Left renal cortex interstitium (tissue), 4 donors: ENCODE data around the gene KAT5. TPM values are rescaled to one million over a fixed set of nuclear protein-coding genes. Genes with fewer than 3 reads are reported as not detected.
"Not testable (repeated sequence)": the region's sequence is repeated elsewhere in the genome, so short reads cannot be mapped to it uniquely, and the experiment has no call there.

ENCODE experiments used
- DNase-seq, 4 donors: peaks; one replicate each; pipeline ENCODE4 v3.0.0-alpha.2; 2013; ENCODE audit warnings: low read depth in 4 of 4, low spot score in 2 of 4, missing footprints in 1 of 4
- polyA plus RNA-seq, 4 donors: library from polyadenylated mRNA; unstranded; fragments of 120-200 nt; gene quantifications; one replicate each; pipeline ENCODE4 v1.2.1, GENCODE V29; 2013; ENCODE audit not compliant: insufficient read length in 4 of 4

KAT5 gene
- 10 to 100 TPM; 68.5 to 80.9 (median 80.1) TPM for polyA plus RNA-seq

DNA sequence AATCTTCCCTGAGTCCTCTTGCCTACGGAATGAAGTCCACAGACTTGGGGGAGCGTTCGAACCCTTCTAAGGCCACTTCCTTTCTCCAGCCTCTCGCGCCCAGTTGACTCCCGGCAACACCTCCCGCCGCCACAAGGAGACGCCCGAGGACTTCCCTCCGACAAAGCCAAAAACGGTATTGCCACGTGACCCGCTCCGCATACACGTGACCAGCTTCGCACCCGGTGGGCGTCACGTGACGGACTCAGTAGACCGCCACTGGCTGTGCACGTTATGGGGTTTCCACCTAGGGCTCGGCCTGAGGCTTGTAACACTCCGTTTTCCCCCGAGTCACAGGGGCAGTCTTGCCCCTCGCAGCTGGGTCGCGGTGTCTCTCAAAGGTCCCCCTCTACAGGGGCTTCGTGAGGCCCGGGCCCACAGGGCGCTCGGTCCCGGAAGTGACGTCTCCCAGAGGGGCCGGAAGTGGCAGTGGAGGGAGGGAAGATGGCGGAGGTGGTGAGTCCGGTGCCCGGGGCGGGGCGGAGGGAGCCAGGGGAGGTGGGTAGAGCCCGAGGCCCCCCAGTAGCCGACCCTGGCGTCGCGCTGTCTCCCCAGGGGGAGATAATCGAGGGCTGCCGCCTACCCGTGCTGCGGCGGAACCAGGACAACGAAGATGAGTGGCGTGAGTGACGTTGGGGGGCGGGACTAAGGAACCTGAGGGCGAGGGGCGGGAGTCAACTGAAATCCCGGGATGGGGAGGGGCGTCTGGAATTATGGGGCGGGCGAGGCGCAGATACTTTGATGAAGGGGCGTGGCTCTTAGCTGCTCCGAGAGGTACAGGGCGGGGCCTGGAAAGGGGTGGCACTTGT lies at the start of gene KAT5:
KAT5 (plus strand) TSS at position 468 of the 848 bp plus-strand sequence; CDS start at position 484, 16 bp downstream.
- DNase-seq, result peak; percentile 98 to 99 (median 98)

DNA sequence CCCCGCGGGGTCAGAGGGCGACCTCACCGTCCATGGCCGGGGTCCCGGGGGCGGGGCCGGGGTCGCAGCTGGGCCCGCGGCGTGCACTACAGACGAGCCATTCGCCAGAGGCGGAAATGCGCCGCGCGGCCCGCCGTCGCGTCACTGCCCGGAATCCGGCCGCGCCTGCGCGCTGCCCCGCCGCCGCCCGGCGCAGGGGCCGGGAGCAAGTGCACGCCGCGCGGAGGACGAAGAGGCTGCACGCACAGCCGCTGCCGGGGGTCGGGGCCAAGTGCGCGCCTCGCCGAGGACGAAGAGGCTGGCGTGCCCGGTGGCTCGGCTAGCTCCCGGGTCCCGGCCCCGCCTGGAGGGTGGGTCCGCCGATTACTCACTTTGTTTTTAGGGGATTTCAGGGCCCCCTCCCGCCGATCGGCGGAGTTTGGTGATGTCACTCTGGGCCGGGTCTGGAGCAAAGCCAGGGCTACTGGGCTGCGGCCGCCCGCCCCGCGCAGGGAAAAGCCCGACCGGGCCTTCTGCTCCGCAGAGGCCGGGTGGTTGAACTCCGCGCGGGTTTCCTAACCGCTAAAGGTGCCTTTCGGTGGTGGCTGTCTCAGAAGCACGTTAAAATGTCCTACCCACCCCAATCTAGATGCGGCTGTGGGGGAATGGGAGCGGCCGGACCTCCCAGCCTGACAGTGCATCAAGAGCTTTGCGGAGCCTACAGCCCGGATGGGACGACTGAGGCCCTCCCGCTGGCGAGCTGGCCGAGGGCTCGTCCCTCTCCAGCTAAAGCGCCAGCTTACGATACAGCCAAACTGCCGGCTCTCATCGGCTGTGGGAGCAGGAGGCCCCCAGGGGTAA lies 49.0 kb upstream of the KAT5 start, which contains the start of gene RELA:
RELA (minus strand) TSS at position 118 of the 840 bp plus-strand sequence; CDS start at position 34, 84 bp downstream.
- peak; percentile 82 to 84 (median 84) for DNase-seq

DNA sequence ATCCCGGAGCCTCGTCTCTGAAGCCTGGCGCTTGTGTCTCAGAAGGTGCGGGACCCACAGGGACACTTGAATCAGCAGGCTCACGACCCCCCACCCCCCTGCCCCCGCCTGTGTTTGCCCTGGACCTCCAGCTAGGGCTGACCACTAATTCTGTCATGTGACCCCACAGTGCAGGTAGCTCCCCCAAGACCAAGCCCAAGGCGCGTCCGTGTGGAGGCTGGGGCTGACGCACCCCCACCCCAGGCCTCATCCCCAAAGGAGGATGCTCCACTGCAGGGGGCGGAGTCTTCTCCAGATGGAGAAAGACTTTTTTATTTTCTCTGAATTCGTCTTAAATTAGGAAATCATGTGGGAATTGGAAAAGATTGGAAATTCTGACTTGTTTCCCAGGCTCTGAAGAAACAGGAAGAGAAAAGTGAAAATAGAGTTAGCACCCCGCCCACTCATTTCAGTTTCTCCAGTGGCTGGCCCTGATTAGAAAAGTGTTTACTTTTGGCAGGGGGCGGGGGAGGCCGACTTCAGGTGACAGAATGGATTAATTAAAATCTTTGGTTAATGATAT lies 48.3 kb upstream of the KAT5 start:
- no peak for DNase-seq

DNA sequence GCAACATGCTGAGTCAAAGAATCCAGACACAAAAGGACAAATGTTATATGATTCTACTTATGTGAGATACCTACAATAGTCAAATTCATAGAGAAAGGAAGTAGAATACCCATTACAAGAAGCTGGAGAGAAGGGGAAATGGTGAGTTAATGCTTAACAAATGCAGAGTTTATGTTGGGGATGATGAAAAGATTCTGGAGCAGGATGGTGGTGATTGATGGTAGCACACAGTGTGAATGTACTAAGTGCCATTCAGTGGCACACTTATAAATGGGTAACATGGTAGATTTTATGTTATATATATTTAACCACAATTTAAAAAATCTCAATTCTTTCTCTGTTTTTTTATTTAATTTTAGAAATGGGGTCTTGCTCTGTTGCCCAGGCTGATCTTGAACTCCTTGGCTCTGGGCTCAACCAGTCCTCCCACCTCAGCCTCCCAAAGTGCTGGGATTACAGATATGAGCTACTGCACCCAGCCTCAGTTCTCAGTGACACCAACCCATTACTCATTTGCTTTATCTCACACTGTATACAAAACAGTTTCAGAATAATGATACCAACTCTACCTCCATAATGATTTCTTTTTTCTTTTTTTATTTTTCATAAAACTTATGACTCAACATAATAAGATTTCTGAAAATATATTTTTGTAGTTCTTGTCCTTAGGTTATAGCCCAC lies 39.7 kb upstream of the KAT5 start:
- DNase-seq, result no peak

DNA sequence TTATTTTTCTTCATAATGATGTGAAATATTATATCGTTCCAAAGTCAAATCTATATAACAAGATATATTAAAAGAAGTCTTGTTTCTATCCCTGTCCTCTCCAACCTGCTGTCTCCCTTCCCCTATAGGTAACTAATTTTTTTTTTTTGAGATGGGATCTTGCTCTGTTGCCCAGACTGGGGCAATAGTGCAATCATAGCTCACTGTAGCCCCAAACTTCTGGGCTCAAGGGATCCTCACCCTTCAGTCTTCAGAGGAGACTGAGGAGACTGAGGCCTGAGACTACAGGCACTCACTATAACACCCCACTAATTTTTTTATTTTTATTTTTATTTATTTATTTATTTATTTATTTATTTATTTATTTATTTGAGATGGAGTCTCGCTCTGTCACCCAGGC lies 39.1 kb upstream of the KAT5 start:
- DNase-seq, result no peak

DNA sequence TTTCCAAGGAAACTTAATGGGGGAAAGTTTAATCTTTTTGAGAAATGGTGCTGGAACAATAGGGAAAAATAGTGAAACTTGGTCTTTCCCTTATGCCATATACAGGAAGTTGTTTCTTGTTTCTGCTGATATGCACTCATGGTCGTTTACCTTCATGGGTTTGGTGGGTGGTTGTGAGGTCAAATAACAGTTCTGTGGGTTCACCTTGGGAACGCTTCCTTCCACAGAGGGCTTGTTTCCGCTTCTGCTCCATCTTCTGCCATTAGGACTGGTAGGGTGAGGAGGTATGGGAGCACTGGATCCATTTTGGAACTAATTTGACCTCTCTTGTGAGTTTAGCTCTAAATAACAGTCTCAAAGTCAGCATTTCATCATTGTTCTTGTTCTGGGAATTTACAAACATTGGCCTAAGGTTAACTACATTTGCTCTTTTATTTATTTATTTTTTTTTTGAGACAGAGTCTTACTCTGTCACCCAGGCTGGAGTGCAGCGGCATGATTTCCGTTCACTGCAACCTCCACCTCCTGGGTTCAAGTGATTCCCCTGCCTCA lies 31.8 kb upstream of the KAT5 start:
- no peak for DNase-seq

DNA sequence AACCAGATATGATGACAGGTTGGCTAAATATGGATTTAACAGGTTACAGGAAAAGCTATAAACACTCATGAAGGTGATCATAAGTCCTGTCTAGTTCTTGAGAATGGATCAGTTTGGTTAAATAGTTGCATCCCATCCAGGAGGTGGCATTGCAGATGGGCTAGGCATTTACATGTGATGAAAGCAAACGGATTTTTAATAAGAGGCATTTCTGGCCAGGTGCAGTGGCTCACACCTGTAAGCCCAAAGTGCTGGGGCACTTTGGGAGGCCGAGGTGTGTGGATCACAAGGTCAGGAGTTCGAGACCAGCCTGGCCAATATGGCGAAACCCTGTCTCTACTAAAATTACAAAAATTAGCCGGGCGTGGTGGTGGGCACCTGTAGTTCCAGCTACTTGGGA lies 28.6 kb upstream of the KAT5 start:
- not testable (repeated sequence) for DNase-seq

DNA sequence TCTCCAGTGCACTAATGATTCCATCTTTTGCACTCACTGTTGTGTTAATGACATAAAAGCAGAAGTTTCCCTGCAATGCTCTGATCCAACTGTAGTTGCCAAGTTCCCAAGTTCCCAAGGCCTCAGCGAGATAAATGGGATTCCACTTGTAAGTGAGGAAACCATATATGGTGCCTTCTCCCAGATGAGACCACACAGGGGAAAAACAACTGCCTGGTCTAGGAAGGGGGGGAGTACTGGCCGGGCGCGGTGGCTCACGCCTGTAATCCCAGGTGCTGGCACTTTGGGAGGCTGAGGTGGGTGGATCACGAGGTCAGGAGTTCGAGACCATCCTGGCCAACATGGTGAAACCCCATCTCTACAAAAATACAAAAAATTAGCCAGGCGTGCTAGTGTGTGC lies 26.1 kb upstream of the KAT5 start:
- DNase-seq, result no peak

DNA sequence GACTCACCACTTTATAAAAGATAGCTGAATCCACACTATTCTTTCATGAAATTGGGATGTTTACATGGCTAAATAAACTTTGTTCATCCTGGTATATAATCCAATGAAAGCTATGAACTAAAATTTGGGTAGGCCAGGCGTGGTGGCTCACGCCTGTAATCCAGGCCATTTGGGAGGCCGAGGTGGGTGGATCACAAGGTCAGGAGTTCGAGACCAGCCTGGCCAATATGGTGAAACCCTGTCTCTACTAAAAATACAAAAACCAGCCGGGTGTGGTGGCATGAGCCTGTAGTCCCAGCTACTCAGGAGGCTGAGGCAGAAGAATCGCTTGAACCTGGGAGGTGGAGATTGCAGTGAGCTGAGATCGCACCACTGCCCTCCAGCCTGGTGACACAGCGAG lies 20.2 kb upstream of the KAT5 start:
- DNase-seq, result not testable (repeated sequence)

DNA sequence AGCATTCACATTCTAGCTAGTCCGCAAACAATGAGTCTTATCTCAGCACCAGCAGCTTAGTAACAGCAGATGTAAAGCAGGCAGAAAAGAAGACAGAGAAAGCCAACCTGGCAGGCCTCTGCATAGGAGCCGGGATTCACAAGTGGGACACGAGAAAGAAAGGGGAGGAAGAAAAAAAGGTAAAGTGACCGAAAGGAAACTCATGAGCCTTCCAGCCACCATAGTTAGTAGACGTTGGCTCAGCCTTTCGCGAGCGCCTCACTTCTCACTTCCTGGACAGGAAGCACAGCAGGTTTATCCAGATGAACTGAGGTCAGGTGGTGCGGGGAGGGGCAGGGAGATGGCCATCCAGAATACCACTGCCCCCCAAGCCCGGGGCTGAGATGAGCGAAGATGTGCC lies 19.7 kb upstream of the KAT5 start:
- no peak for DNase-seq

DNA sequence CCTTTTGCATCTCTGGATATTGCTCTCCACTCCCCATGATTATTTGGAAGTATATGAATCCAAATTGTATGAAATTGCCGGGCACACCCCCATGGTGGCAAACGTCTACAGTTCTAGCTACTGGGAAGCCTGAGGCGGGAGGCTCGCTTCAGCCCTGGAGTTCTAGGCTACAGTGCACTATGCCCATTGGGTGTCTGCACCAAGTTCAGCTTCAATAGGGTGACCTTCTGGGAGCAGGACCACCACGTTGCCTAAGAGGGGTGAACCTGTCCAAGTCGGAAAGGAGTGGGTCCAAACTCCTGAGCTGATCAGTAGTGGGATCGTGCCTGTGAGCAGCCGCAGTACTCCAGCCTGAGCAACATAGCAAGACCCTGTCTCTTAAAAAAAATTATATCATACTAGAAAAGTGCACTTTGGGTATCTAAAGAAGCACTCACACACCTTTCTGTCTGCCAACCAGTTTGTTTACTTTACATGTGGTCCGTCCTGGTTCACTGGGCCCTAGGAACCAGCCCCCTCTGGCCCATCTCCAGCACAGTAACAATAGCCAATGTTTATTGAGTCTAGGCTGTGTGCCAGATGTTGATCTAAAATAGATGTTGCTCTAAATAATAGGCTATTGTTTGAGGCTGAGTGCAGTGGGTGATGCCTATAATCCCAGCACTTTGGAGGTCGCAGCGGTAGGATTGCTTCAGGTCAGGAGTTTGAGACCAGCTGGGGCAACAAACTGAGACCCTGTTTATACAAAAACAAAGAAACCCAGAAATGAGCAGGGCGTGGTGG lies 16.4 kb upstream of the KAT5 start:
- DNase-seq, result no peak

DNA sequence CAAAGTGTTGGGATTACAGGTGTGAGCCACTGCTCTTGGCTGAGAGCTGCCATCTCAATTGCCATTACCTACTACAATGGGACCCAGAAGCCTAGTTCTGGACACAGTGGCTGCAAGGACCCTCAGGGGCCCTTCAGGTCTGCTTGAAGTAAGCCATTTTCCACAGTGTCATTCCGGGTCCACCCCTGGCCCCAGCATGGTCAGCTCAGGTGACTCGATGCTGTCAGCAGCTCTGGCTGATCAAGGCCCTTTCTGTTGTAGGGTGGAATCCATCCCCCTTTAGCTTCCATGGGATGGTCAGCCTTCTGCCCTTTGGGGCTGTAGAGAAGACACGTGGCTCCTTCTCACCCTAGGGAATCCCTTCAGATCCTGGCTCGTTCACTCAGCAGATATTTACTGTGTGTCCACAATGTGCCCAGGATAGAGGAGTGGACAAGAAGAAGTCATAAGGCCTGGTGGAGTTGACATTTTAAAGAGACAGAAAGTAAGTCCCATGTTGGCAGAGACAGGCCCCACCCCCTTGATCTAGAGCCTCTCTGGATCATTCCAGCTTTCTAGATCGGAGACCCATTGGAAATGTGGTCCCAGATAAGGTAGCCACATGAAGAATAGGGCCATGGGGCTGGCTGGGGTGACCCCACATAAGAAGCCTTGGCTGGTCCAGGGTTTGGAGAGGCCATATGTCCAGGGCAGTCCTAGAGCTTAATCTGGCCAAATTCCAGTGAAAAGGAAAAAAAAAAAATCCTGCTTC lies 15.1 kb upstream of the KAT5 start:
- no peak for DNase-seq

DNA sequence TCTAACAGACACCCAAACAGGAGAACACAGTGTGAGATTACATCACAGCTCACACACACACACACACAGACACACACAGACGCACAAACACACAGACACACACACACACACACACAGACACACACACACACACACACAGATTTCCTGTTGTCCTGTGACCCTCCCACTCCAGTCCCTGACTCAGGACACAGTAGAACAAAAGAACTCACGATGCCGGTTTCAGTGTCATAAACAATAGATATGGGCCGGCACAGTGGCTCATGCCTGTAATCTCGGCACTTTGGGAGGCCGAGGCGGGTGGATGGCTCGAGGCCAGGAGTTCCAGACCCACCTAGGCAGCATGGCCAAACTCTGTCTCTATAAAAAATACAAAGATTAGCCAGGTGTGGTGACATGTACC lies 13.8 kb upstream of the KAT5 start:
- no peak for DNase-seq

DNA sequence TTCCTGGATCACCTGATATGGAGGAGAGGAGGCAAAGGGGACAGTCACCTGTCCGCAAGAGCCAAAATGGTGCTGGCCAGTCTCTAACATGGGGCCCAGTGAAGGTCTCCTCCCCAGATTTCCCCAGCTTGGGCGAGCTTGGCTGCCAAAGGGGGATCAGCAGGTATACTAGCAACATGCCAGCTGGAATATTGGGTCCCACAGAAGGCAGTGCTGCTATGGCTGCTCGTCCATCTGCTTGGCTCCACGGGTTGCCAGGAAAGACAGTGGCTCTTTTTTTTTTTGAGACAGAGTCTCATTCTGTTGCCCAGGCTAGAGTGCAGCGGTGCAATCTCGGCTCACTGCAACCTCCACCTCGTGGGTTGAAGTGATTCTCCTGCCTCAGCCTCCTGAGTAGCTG lies 12.7 kb upstream of the KAT5 start:
- DNase-seq, result no peak

DNA sequence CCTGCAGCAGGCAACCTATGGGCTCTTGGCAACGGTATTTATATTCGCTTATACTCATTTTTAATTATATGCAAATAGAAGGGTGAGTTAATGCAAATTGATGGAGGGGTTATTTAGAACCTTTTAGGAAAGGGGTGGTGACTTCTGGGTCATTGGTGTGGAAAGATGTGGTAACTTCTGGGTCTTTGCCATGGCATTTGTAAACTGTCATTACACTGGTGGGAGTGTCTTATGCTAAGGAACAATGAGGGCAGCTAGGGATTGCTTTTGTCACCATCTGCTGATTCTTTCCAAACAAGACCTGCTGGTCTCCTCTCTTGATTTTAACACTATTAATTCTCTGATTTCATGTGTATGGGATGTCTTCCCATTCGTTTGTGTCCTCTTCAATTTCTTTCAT lies 11.7 kb upstream of the KAT5 start:
- DNase-seq, result no peak

DNA sequence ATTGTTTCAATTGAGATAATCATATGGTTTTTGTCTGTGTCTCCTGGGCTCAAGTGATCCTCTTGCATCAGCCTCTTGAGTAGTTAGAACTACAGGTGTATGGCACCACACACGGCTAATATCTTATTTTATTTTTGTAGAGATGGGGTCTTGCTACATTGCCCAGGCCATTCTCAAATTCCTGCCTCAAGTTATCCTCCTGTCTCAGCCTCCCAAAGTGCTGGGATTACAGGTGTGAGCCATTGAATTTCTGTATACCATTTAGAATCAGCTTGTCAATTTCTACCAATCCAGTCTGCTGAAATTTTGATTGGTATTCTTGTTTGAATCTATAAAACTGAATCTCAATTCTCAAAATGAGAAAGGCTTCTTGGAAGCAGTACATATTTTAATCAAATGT lies 10.4 kb upstream of the KAT5 start:
- no peak for DNase-seq

DNA sequence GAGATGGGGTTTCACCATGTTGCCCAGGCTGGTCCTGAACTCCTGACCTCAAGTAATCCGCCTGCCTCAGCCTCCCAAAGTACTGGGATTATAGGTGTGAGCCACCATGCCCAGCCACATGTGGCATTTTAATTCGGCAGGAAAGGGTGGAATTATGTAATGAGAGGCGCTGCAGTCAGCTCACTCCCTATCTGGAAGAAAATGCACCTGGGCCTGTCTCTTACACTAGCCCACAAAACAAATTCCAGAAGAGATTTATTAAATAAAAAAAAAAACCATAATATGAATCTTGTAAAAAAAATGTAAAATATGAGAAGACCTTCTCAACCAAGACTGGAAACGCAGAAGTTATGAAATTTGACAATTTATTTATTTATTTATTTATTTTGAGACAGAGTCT lies 8.2 kb upstream of the KAT5 start:
- DNase-seq, result no peak

DNA sequence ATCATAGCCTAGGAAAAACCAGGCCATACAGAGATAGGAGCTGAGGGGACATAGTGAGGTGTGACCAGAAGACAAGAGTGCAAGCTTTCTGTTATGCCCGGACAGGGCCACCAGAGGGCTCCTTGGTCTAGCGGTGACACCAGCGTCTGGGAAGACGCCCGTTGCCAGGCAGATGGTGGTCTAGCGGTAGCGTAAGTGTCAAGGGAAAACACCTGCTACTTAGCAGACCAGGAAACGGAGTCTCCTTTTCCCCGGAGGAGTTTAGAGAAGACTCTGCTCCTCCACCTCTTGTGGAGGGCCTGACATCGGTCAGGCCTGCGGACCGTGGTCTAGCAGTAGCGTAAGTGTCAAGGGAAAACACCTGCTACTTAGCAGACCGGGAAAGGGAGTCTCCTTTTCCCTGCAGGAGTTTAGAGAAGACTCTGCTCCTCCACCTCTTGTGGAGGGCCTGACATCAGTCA lies 5.7 kb upstream of the KAT5 start:
- DNase-seq, result not testable (repeated sequence)

DNA sequence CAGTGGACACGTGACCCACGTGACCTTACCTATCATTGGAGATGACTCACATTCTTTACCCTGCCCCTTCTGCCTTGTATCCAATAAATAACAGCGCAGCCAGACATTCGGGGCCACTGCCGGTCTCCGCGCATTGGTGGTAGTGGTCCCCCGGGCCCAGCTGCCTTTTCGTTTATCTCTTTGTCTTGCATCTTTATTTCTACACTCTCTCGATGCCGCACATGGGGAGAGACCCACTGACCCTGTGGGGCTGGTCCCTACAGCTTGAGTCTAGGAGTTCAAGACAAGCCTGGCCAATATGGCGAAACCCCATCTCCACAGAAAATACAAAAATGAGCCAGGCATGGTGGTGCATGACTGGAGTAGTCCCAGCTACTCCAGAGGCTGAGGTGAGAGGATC lies 5.0 kb upstream of the KAT5 start:
- not testable (repeated sequence) for DNase-seq
